GM23338 (cell line): Measurements from ENCODE around the gene FARS2.

Experiments
- CREB1 ChIP-seq: fragments of 250-450 bp; sonication (Bioruptor Pico); IDR thresholded peaks from 2 replicates; pipeline ENCODE4 v1.5.0; 2020; ENCODE audit warnings: low read depth, mild to moderate bottlenecking, moderate library complexity
- EZH2 ChIP-seq: fragments of 200-600 bp; sonication (generic); IDR thresholded peaks from one replicate; pipeline ENCODE4 v1.8.0; 2017; ENCODE audit warnings: antibody characterized with exemption, mild to moderate bottlenecking, low read depth; ENCODE audit not compliant: unreplicated experiment
- EZH2phosphoT487 ChIP-seq: fragments of 200-600 bp; sonication (generic); IDR thresholded peaks from one replicate; pipeline ENCODE4 v1.8.1; 2018; ENCODE audit warnings: antibody characterized with exemption; ENCODE audit not compliant: unreplicated experiment
- NANOG ChIP-seq: IDR thresholded peaks from 2 replicates; pipeline ENCODE4 v1.6.1; 2016; ENCODE audit warnings: antibody characterized with exemption, borderline replicate concordance
- POLR2AphosphoS5 ChIP-seq: IDR thresholded peaks from 2 replicates; pipeline ENCODE4 v1.6.1; 2016; ENCODE audit warnings: antibody characterized with exemption, low read depth
- ZNF331 ChIP-seq: fragments of 250-450 bp; sonication (Bioruptor Pico); IDR thresholded peaks from 2 replicates; pipeline ENCODE4 v1.5.0; 2020; ENCODE audit warnings: low read depth, mild to moderate bottlenecking, moderate library complexity
- TF ChIP-seq, protein P1 (sequence below), 2 experiments: fragments of 200-600 bp in 1 of 2; sonication (generic) in 1 of 2; conservative IDR thresholded peaks; 2 replicates each; pipeline versions ENCODE4 v1.5.1 to v1.6.1; 2016 to 2017; ENCODE audit warnings: antibody characterized with exemption in 2 of 2, low read depth in 2 of 2, mild to moderate bottlenecking in 2 of 2, moderate library complexity in 1 of 2

DNA sequence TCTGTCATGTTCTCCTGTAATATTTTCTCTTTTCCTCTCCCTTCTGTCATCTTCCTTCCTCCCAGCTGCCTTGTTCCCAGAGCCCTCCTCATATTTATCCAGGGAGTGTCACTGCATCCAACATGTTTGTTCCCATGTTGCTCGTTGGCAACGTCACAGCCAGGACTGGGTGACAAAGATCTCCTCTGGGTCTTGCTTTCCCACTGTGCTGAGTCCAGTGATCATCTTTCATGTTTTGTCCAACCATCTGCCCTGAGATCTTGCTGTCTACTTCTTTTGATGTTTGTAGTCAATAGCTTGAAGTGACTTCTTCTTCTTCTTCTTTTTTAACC lies 26.6 kb downstream of the FARS2 start:
- TF ChIP-seq, protein P1, sequence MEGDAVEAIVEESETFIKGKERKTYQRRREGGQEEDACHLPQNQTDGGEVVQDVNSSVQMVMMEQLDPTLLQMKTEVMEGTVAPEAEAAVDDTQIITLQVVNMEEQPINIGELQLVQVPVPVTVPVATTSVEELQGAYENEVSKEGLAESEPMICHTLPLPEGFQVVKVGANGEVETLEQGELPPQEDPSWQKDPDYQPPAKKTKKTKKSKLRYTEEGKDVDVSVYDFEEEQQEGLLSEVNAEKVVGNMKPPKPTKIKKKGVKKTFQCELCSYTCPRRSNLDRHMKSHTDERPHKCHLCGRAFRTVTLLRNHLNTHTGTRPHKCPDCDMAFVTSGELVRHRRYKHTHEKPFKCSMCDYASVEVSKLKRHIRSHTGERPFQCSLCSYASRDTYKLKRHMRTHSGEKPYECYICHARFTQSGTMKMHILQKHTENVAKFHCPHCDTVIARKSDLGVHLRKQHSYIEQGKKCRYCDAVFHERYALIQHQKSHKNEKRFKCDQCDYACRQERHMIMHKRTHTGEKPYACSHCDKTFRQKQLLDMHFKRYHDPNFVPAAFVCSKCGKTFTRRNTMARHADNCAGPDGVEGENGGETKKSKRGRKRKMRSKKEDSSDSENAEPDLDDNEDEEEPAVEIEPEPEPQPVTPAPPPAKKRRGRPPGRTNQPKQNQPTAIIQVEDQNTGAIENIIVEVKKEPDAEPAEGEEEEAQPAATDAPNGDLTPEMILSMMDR (conservative IDR thresholded peaks at IDR 0.05; ENCODE audit: low read depth in 2 of 2) = no peak
- no peak for TF ChIP-seq NANOG
- TF ChIP-seq EZH2 = no peak
- TF ChIP-seq POLR2AphosphoS5 = no peak
- TF ChIP-seq EZH2phosphoT487 = no peak
- TF ChIP-seq ZNF331 = no peak
- no peak for TF ChIP-seq CREB1 (CRISPR knock-in tag)
